IPS DF 4.7 (cell line): ENCODE measurements around the gene ATP6V1B1.

Experiments
- DNase-seq: peaks from one replicate; pipeline ENCODE4 v3.0.0-alpha.2; 2013; ENCODE audit warnings: low spot score; ENCODE audit errors: extremely low read depth

ATP6V1B1 gene

GRCh38 chr2:70964596-70965386 is 29.1 kb downstream of the ATP6V1B1 start:
- no peak for DNase-seq

DNA sequence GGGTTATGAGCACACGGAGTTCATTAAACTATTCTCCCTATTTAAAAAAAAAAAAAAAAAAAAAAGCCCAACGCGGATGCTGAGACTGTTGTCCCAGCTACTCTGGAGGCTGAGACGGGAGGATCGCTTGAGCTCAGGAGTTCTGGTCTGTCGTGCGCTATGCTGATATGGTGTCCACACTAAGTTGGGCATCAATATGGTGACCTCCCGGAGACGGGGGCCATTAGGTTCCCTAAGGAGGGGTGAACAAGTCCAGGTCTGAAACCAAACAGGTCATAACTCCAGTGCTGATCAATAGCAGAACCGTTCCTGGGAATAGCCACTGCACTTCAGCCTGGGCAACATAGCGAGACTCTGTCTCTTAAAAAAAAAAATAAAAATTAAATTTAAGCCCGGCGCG is 29.8 kb downstream of the ATP6V1B1 start:
- DNase-seq, result no peak

- DNase-seq, result no peak
Observed at GRCh38 chr2:70966681-70967080, 31.0 kb downstream of the ATP6V1B1 start.

GRCh38 chr2:70967189-70967588 is 31.5 kb downstream of the ATP6V1B1 start:
- DNase-seq, result no peak

- no peak for DNase-seq
Observed at GRCh38 chr2:70974592-70974991, 38.9 kb downstream of the ATP6V1B1 start.

GRCh38 chr2:70975237-70975636 is 39.5 kb downstream of the ATP6V1B1 start:
- DNase-seq, result no peak

GRCh38 chr2:70977605-70978205 is 42.0 kb downstream of the ATP6V1B1 start:
- DNase-seq, result no peak

DNA sequence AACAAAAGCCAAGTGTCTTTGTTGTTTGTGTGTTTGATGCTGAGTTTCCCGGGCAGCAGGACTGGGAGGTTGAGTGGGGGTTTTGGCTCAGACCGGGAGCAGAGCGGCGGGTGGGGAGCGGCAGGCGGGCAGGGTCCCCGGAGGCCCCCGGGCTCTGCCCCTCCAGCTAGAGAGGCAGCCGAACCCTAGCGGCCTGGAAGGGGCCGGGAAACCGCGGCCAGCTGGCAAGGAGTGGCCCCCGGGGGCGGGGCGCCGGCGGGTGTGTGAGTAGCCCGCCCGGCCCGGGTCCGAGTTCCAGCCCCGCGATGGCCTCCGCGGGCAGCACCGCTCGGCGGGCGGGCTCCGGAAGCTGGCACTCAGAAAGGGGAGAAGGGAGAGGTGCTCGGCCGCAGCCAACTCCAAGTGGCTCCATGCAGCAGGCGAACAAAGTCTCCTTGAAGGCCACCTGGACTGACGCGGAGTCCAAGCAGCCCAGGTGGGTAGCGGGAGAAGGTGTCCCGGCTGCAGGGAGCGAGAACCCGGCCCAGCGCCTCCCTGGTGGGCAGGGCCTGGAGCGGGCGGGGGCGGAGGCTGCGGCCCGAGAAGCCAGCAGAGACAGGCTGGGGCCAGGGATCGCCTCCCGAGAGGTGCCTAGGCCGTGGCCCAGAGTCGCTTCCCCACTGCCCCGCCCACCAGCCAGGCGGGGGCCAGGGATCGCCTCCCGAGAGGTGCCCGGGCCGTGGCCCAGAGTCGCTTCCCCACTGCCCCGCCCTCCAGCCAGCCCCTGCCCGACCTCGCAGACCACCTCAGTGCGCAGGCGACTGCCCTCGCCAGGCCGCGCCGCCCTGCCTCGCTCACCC is 42.9 kb downstream of the ATP6V1B1 start, which contains the start of gene ANKRD53:
Gene ANKRD53 (plus strand): TSS at position 290 of the 839 bp plus-strand sequence. CDS start 16 bp downstream, at position 306.
- DNase-seq, result no peak

- no peak for DNase-seq
Observed at GRCh38 chr2:70979180-70979488, 43.4 kb downstream of the ATP6V1B1 start.

GRCh38 chr2:70979626-70980025 is 43.9 kb downstream of the ATP6V1B1 start:
- DNase-seq, result no peak

DNA sequence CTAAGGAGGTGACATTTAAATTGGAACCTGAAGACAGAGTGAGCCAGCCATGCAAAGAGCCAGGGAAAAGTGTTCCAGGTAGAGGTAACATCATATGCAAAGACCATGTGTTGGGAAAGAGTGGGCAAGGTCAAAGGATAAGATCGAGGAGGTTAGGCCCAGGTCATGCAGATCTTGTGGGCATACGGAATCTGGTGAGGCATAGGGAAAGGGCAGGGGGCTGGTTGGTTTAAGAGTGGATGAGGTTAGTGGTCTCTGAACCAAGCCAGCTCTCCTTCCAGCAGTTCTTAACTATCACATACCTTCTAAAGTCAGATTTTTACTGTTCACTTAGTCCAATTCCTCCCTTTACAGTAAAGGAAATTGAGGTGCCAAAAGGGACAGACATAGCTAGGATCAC is 45.7 kb downstream of the ATP6V1B1 start:
- DNase-seq, result no peak

- no peak for DNase-seq
Observed at GRCh38 chr2:70981866-70982810, 46.4 kb downstream of the ATP6V1B1 start.

GRCh38 chr2:70982971-70983370 is 47.3 kb downstream of the ATP6V1B1 start:
- no peak for DNase-seq

GRCh38 chr2:70983506-70984227 is 48.0 kb downstream of the ATP6V1B1 start:
- DNase-seq, result no peak

DNA sequence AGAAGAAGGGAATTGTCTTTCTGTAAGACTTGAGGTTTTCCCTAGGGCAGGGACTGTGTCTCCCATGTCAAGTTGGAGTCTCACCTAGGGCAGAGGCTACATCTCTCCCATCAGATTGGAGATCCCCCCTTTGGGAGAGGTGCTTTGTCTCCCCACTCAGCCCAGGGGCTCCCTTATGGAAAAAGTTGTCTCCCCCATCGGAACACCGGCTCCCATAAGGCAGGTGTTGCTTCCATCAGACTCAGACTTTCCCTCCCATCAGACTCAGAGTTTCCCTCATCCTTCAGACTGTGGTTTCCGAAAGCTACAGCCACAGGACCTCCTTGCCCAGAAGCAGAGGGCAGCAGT is 48.5 kb downstream of the ATP6V1B1 start:
- DNase-seq, result no peak

- no peak for DNase-seq
Observed at GRCh38 chr2:70984576-70985282, 49.0 kb downstream of the ATP6V1B1 start.

DNA sequence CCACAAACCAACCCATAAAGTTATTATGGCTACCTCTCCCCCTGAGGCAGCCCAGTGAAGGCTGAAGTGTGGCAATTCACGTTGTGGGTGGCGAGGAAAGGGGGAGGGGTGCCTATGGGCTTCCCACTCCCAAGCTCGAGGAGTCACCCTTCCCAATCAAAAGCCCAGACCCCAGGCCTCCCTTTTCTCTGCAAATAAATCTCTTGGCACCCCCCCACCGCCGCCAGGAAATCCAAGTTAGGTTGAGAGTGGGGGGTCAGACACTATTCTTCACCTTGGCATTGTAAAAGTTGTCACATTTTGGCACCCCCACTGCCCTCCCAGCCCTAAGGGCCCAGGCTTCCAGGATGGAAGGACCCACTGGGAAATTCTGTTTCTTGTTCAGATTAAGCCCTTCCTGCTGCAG is 49.6 kb downstream of the ATP6V1B1 start:
- no peak for DNase-seq

DNA sequence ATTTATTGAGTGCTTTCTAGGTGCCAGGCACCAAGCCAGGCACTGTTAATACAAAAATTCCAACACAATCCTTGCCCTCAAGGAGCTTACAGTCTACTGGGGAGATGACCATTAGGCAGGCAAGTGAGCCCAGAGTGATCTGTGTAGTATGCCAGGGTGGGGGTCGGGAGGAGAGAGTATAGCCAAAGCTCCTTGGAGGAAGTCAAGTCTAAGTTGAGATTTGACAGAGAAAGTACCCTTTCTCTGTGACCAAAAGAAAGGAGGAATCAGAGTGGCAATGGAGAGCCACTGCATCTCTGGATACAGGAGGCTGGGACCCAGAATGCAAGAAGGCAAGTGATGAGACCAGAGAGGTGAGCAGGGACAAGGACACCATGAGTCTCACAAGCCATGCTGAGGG is 50.3 kb downstream of the ATP6V1B1 start:
- no peak for DNase-seq

GRCh38 chr2:70986499-70987189 is 50.9 kb downstream of the ATP6V1B1 start:
- no peak for DNase-seq
